ENCODE measurements around the gene ELMO1. TPM values are rescaled to one million over a fixed set of nuclear protein-coding genes. Genes with fewer than 3 reads are reported as not detected.

The ELMO1 gene
- polyA plus RNA-seq, 1 donor (not counting 4 experiments of a cell fraction or from before 2014, with no cell fraction given): not detected

DNA sequence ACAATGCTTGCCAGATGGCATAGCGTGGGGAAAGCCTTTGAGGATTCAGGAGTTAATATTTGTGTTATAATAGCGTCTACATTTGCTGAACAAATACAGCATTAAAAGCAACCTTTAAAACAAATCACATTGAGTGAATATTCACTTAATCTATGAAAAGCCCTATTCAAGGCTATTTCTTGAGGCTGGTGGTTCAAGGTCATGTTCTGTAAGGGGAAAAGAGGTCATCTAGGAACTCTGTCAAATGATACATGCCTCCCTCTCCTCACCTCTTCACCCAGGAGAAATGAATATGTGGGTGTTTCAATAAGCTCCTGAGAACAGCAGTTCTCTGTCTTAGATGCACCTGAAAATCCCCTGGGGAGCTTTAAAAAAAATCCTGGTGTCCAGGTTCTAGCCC lies 303.0 kb downstream of the ELMO1 start:
- dilution Hi-C loops (cut with MboI; ENCODE audit: extremely low pct_ligation_motif_present, low sequenced_read_pairs): no loop called here
- no peak for FAIRE-seq

DNA sequence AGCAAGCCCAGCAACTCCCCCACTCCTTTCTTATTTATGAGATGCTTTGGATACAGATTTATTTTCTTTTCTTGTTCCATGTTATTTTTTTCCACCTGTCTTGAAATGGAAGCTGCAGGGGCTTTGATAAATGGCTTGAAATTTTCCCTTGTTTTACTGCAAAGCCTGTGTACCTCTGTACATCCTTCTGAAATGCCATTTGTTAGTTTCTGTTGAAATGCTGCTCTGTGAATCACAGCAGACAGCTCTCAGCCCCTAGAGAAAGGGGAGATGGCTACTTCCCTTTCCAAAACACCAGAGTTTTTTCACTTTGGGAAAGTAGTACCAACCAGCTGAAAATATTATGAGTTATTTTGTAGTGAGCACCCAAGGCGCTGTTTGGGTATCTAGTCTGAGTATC lies 304.2 kb downstream of the ELMO1 start:
- DNase-seq (ENCODE audit: low read depth, low spot score) (no peak), FAIRE-seq (no peak)
- no peak overlapping the region for H3K9ac ChIP-seq (ENCODE audit: control insufficient read depth, extremely low read depth, insufficient read depth, low read length)
- H4K20me1 ChIP-seq (ENCODE audit: control insufficient read depth, extremely low read depth, insufficient read depth, low read length): no peaks in the 10 kb centered on the region
- H2AFZ ChIP-seq (ENCODE audit: control insufficient read depth, low read length): no peak overlapping the region
- H3K9me1 ChIP-seq (ENCODE audit: control insufficient read depth, extremely low read depth, insufficient read depth, low read length): no peaks in the 10 kb centered on the region
- H3K9me3 ChIP-seq (ENCODE audit: control insufficient read depth, low read depth, low read length): no peaks in the 10 kb centered on the region
- no peak overlapping the region for H3K4me2 ChIP-seq (ENCODE audit: control insufficient read depth, extremely low read depth, insufficient read depth, low read depth, low read length)
- H3K27me3 ChIP-seq (ENCODE audit: control insufficient read depth, extremely low read depth, insufficient read depth, low read length): no peaks in the 10 kb centered on the region
- H3K27ac ChIP-seq (ENCODE audit: control insufficient read depth, insufficient read depth, low read length): no peak overlapping the region
- no peaks in the 10 kb centered on the region for H3K79me2 ChIP-seq (ENCODE audit: control insufficient read depth, insufficient read depth, low read length)
- TF ChIP-seq EZH2 (IDR thresholded peaks at IDR 0.05; ENCODE audit: low read length): no peak
- TF ChIP-seq, protein P1, sequence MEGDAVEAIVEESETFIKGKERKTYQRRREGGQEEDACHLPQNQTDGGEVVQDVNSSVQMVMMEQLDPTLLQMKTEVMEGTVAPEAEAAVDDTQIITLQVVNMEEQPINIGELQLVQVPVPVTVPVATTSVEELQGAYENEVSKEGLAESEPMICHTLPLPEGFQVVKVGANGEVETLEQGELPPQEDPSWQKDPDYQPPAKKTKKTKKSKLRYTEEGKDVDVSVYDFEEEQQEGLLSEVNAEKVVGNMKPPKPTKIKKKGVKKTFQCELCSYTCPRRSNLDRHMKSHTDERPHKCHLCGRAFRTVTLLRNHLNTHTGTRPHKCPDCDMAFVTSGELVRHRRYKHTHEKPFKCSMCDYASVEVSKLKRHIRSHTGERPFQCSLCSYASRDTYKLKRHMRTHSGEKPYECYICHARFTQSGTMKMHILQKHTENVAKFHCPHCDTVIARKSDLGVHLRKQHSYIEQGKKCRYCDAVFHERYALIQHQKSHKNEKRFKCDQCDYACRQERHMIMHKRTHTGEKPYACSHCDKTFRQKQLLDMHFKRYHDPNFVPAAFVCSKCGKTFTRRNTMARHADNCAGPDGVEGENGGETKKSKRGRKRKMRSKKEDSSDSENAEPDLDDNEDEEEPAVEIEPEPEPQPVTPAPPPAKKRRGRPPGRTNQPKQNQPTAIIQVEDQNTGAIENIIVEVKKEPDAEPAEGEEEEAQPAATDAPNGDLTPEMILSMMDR (optimal IDR thresholded peaks at IDR 0.05 in 1 of 3, IDR thresholded peaks at IDR 0.05 in 1 of 3, conservative IDR thresholded peaks at IDR 0.05 in 1 of 3; ENCODE audit: extremely low read depth in 1 of 3, insufficient read depth in 2 of 3, low read length in 3 of 3): no peak
- dilution Hi-C loops (cut with MboI; ENCODE audit: extremely low pct_ligation_motif_present, low sequenced_read_pairs): no loop called here
- no peak overlapping the region for H3K4me3 ChIP-seq (ENCODE audit: control insufficient read depth in 2 of 3, extremely low read depth in 1 of 3, insufficient read depth in 2 of 3, low read depth in 1 of 3, low read length in 3 of 3)
- no peaks in the 10 kb centered on the region for H3K4me1 ChIP-seq (ENCODE audit: control insufficient read depth, extremely low read depth, insufficient read depth, low read length)
- no peaks in the 10 kb centered on the region for H3K36me3 ChIP-seq (ENCODE audit: control insufficient read depth in 2 of 2, extremely low read depth in 1 of 2, insufficient read depth in 2 of 2, low read length in 2 of 2)

More for the DNA sequence above, 303.0 kb downstream of the ELMO1 start:
- Histone ChIP-seq H3K36me3 (ENCODE audit: control insufficient read depth in 2 of 2, extremely low read depth in 1 of 2, insufficient read depth in 2 of 2, low read length in 2 of 2) (no peaks in the 10 kb centered on the region), H3K79me2 (ENCODE audit: control insufficient read depth, insufficient read depth, low read length) (no peaks in the 10 kb centered on the region), H3K4me3 (ENCODE audit: control insufficient read depth in 2 of 3, extremely low read depth in 1 of 3, insufficient read depth in 2 of 3, low read depth in 1 of 3, low read length in 3 of 3) (no peak overlapping the region), H4K20me1 (ENCODE audit: control insufficient read depth, extremely low read depth, insufficient read depth, low read length) (no peaks in the 10 kb centered on the region), H3K4me2 (ENCODE audit: control insufficient read depth, extremely low read depth, insufficient read depth, low read depth, low read length) (no peak overlapping the region), H3K27me3 (ENCODE audit: control insufficient read depth, extremely low read depth, insufficient read depth, low read length) (no peaks in the 10 kb centered on the region), H3K9me3 (ENCODE audit: control insufficient read depth, low read depth, low read length) (no peaks in the 10 kb centered on the region), H2AFZ (ENCODE audit: control insufficient read depth, low read length) (no peak overlapping the region), H3K9me1 (ENCODE audit: control insufficient read depth, extremely low read depth, insufficient read depth, low read length) (no peaks in the 10 kb centered on the region), H3K27ac (ENCODE audit: control insufficient read depth, insufficient read depth, low read length) (no peak overlapping the region), H3K9ac (ENCODE audit: control insufficient read depth, extremely low read depth, insufficient read depth, low read length) (no peak overlapping the region), H3K4me1 (ENCODE audit: control insufficient read depth, extremely low read depth, insufficient read depth, low read length) (no peaks in the 10 kb centered on the region)
- no peak for DNase-seq (ENCODE audit: low read depth, low spot score)
- TF ChIP-seq EZH2 (IDR thresholded peaks at IDR 0.05; ENCODE audit: low read length): no peak
- TF ChIP-seq, protein P1 (optimal IDR thresholded peaks at IDR 0.05 in 1 of 3, IDR thresholded peaks at IDR 0.05 in 1 of 3, conservative IDR thresholded peaks at IDR 0.05 in 1 of 3; ENCODE audit: extremely low read depth in 1 of 3, insufficient read depth in 2 of 3, low read length in 3 of 3): no peak

Data from keratinocyte (primary cell).